HG03135 (cell line): Measurements from ENCODE around the gene PLIN5.
"Not testable (repeated sequence)": the region's sequence is repeated elsewhere in the genome, so short reads cannot be mapped to it uniquely, and the experiment has no call there.

Experiments used
- ATAC-seq: cut with Tn5 transposase; IDR thresholded peaks from one replicate; pipeline ENCODE4 v1.9.1; 2021; ENCODE audit warnings: mild to moderate bottlenecking, moderate library complexity; ENCODE audit not compliant: unreplicated experiment

Gene PLIN5

GRCh38 chr19:4543842-4544647 is 9.0 kb upstream of the PLIN5 start:
- no peak for ATAC-seq

GRCh38 chr19:4542896-4543841 is 8.1 kb upstream of the PLIN5 start:
- no peak for ATAC-seq

GRCh38 chr19:4541806-4542145 is 6.8 kb upstream of the PLIN5 start:
- ATAC-seq = not testable (repeated sequence)

- no peak for ATAC-seq
These were observed 6.2 kb upstream of the PLIN5 start for GRCh38 chr19:4541114-4541805.

GRCh38 chr19:4539693-4540581 is 4.9 kb upstream of the PLIN5 start, which contains the start of gene LRG1:
Gene LRG1, minus strand, starts transcription at chr19:4540036. Its CDS starts 23 bp downstream, at chr19:4540013.
- ATAC-seq = no peak

- ATAC-seq = no peak
These were observed 4.2 kb upstream of the PLIN5 start for GRCh38 chr19:4539169-4539692.

GRCh38 chr19:4538601-4538954 is 3.6 kb upstream of the PLIN5 start:
- ATAC-seq = no peak

GRCh38 chr19:4537953-4538600 is 3.1 kb upstream of the PLIN5 start:
- ATAC-seq = no peak

GRCh38 chr19:4536798-4537197 is 1.8 kb upstream of the PLIN5 start:
- ATAC-seq = no peak

GRCh38 chr19:4533835-4534424 is 1.1 kb downstream of the PLIN5 start:
- no peak for ATAC-seq

GRCh38 chr19:4533334-4533733 is 1.7 kb downstream of the PLIN5 start:
- ATAC-seq = no peak

GRCh38 chr19:4531562-4532165 is 3.4 kb downstream of the PLIN5 start:
- no peak for ATAC-seq

- no peak for ATAC-seq
These were observed 5.0 kb downstream of the PLIN5 start for GRCh38 chr19:4529924-4530522.

- ATAC-seq = no peak
These were observed 6.2 kb downstream of the PLIN5 start for GRCh38 chr19:4528843-4529242.

GRCh38 chr19:4527377-4527776 is 7.6 kb downstream of the PLIN5 start:
- not testable (repeated sequence) for ATAC-seq

- no peak for ATAC-seq
These were observed 9.4 kb downstream of the PLIN5 start for GRCh38 chr19:4525563-4526002.

GRCh38 chr19:4524808-4525562 is 10.0 kb downstream of the PLIN5 start:
- ATAC-seq = no peak
